HG02610 (cell line): ENCODE results near the gene SDSL.

Experiments
- ATAC-seq: cut with Tn5 transposase; IDR thresholded peaks from one replicate; pipeline ENCODE4 v1.9.1; 2021; ENCODE audit warnings: mild to moderate bottlenecking, moderate library complexity; ENCODE audit not compliant: unreplicated experiment

The SDSL gene

DNA sequence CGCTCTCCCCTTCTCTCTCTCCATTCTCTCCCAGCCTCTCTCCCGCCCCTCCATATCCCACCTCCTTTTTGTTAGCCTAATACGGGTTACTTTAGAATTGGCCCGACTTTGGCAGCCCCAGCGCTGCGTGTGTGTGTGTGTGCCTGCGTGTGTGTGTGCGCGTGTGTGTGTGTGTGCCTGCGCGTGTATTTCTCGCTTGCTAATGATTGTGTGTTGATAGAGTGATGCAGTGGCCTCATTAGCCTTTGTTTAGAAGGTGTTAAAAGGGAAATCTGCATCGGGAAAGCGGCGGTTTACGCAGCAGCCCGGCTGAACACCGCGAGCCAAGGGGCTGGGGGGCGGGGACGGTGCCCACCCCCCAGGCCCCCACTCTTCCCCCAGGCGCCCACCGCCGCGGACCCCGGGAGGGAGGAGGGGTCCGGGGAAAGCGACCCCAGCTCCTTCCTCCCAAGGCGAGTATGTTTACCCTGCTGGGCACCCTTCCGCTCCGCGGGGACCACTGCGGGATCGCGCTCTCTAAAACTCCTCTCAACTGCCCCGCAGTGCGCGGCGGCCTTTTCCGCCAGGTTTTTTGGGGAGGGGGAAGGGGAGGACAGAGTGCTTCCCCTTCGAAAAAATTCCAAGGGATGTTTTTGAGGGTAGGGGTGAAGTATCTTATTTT, 56.3 kb downstream of the SDSL start:
- no peak for ATAC-seq

DNA sequence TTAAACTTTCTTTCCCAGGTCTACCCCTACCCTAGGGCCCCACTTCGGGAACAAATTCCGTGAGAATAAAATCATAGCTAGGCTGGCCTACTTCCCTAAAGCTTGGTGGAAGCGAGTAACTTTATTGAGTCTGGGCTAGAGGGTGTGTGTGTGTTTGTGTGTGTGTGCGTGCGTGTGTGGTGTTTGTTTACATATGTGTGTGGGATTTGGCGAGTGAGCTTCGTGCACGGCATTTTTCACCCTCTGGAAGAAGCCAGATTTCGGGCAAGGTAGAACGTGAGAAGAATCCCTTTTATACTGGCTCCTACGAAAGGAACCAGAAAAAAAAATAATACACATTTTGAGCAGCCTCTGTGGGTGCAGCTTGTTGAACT, 57.0 kb downstream of the SDSL start:
- ATAC-seq = no peak

DNA sequence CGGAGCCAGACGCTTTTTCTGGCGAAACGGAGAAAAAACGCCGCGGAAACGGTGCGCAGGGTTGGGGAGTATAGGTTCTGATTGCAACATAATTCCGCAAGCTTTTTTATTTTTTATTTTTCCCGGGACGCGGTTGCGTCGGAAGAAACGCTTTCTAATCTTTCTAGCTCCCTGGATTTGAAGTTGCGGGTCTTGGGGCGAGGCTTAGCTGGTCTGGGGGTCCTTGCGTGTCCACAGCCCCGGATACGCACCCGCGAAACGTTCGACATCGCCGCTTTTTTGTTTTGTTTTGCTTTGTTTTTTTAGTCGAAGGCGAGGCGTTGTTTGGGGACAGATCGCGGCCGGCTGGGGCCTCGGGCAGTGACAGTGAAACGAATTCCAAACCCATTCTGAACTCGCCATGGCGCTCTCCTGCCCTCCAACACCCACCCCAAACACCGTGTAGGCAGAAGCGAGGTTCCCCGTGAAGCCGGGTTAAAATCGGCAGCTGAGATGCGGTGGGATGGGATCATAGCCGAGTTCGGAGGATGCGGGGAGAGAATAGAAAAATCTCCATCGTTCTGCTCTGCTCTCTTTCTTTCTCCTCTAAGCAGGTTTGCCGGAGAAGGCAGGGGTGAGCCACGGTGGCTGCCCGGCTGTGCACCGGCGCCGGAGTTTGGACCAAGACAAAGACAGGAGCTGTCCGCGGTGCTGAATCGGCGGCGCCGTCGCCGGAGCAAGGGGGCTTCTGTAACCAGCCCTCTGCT, 57.6 kb downstream of the SDSL start:
- ATAC-seq = no peak

DNA sequence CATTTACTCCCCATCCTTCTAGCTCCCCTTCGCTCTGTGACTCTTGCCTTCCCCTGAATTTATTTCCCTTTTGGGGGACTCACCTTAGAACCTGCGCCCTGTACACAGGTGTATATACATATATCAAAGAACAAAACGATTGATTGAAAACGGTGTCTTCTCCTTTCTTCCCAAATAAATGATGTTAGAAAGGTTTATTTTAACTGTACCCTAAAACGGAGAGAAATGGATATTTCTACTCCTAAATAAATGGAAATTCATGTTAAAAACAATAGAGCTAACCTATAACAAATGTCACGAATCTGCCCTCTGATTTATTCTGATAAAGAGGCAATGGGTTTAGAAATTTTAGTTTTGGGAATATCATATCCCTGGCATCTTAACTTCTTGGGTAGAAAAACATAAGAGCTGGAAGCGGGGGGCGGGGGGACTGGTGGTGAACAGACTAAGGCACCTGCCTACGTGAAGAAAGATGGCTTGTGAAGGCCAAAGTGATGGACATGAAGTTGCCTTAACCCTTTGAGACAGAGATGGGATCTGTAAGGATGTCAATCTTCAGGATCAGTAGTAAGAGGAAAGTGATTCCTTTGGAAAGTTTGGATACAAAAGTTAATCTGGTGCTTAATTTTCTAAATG, 58.3 kb downstream of the SDSL start:
- no peak for ATAC-seq

DNA sequence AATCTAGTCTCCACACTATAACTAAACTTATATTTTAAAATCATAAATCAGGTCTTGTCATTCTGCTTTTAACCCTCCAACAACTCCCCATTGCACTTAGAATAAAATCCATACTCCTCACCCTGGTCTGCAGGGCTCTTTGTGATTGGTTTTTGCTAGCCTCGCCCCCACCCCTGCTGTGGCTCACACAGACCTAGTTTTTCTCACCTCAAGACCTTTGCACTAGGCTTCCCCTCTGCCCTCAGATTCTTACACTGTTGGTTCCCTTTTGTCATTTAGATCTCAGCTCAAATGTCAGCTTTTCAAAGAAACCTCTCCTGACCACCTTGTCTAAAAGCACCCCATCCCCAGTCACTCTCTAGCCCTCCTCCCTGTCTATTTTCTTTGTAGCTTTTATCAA, 60.2 kb downstream of the SDSL start:
- ATAC-seq = no peak

DNA sequence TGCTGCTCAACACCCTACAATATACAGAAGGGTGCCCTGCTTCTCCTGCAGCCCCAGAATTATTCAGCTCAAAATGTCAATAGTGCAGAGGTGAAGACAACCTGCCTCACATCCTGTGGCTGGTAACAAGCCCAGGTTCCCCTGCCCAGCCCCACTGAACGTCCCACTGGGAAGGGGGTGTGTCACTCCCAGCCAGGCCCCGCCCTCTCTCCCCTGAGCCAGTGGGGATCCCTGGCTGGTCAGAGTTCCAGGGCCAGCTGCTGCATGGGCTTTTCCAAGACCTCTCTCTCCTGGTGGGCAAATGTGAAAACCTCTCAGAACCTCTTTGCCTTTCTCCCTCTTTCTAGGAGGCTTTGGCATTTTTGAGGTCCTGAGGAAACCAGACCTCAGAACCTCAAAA, 63.1 kb downstream of the SDSL start:
- ATAC-seq = no peak

DNA sequence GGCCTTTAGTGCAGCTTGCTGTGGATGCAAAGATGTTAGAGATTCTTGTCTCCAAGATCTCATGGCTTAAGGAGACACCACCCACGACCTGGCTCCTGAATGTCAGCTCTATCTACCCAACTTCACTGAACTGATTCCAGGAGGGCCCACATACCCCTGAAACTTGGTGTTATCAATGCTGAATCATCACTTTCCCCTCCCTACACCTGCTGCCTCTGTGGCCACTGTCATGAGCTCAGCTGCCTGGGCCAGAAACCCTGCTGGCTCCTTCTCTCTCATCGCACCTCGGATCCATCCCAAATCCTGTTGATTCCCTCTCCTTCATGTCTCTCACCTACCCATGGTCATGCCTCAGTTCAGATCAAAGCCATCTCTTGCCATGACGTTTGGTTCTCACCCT, 64.5 kb downstream of the SDSL start:
- ATAC-seq = no peak
